Muscle layer of duodenum (tissue), 2 donors: Measurements from ENCODE around the gene SGCB.

Experiments
- H3K27ac ChIP-seq: one replicate; pipeline ENCODE4 v1.7.0; 2013; ENCODE audit warnings: mild to moderate bottlenecking, low read length
- H3K27me3 ChIP-seq: one replicate; pipeline ENCODE4 v1.7.0; 2013; ENCODE audit warnings: low read depth, mild to moderate bottlenecking, control low read depth, low read length
- H3K36me3 ChIP-seq, 2 donors: one replicate each; pipeline ENCODE4 v1.7.0; 2013; ENCODE audit warnings: low read length in 2 of 2, control low read depth in 1 of 2, mild to moderate bottlenecking in 1 of 2; ENCODE audit not compliant: insufficient read depth in 2 of 2, control insufficient read depth in 1 of 2
- H3K4me1 ChIP-seq, 2 donors: one replicate each; pipeline ENCODE4 v1.7.0; 2013; ENCODE audit warnings: low read length in 2 of 2, mild to moderate bottlenecking in 2 of 2, control low read depth in 1 of 2, moderate library complexity in 1 of 2; ENCODE audit not compliant: insufficient read depth in 2 of 2, control insufficient read depth in 1 of 2
- H3K4me3 ChIP-seq, 2 donors: one replicate each; pipeline ENCODE4 v1.7.0; 2013; ENCODE audit warnings: low read length in 2 of 2, low read depth in 1 of 2, mild to moderate bottlenecking in 1 of 2
- H3K9me3 ChIP-seq, 2 donors: one replicate each; pipeline ENCODE4 v1.7.0; 2013; ENCODE audit warnings: low read length in 2 of 2, control low read depth in 1 of 2, mild to moderate bottlenecking in 1 of 2; ENCODE audit not compliant: control insufficient read depth in 1 of 2
- donor health status: healthy.

SGCB gene

DNA sequence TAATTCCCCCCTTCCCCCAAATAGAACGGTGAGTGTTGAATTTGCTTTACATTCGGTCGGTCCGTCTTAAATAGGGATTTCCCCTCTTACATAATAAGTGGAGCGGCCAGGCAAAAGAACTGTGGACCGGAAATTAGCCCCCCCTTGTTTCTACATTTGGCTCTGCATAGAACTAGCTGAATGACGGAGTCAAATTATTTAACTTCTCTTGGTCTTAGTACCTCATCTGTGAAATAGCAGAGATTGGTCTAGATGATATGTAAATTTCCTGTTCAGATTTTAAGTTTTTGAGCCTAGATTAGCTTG, 14.3 kb upstream of the SGCB start:
- Histone ChIP-seq H3K27ac (peak overlapping the region; percentile 53), H3K4me3 (peak overlapping the region; percentile 74 to 84), H3K4me1 (peaks cover 0 to 3% of the 10 kb centered on the region in 2 donors), H3K36me3 (no peaks in the 10 kb centered on the region), H3K9me3 (no peaks in the 10 kb centered on the region), H3K27me3 (no peaks in the 10 kb centered on the region)

DNA sequence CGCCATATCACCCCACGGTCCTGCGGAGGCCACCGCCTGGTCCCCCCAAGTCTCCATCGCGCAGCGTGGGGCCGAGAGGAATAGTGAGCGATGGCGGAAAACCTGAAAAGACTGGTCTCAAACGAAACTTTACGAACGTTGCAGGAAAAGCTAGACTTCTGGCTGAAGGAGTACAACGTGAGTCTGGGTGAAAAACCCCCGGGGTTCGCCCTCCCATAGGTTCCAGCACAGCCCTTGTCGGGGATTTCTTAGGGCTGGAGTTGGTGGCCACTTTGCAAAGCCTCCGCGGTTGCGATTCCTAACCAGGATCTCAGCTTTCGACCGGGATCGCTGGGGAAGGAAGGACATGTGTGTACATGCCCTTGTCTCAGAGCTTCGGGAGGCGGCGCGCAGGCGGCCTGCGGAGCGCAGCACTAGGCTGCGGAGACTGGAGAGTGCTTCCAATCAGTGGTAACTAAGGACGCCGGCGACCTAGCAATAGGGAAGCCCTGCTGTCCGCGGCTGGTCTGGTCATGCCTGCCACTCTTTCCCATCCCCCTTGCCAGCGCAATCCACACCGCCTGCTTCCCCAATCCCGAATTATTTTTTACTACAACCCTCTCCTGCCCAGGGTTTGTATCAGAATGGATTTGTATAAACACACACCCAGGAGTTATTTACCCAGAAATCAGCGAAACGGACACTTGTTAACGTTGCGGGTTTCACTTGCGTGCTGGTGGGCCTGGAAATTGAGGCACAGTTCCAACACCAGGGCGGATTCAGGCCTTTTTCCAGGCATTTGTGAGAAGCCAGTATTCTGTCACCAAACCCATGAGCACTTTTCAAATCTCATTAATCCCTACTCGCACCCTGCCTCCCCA, 13.7 kb upstream of the SGCB start:
- Histone ChIP-seq H3K36me3 (no peaks in the 10 kb centered on the region), H3K27me3 (no peaks in the 10 kb centered on the region), H3K27ac (peak overlapping the region; percentile 53), H3K4me3 (peak overlapping the region; percentile 74 to 84), H3K9me3 (no peaks in the 10 kb centered on the region), H3K4me1 (peaks cover 0 to 3% of the 10 kb centered on the region in 2 donors)

DNA sequence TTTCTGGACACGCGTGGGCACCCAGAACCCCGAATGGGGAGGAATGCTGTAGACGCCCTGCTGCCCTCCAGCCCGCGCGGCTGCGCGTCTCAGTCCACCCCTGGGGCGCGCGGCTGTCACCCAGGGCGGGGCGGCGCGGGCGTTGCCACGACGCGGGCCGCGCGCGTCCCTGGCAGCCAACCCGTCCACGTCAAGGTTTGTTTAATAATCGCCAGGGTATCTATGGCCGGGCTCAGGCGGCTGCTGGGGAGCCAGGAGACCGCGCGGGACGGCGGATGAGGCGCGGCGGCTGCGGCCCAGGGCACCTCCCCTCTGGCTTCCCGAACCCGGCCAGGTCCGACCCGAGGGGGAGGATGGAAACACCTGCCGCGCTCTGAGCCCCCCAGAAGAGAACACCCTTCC, 13.1 kb upstream of the SGCB start, which contains the start of gene SPATA18:
SPATA18 (plus strand) TSS at position 92 of the 402 bp plus-strand sequence. CDS start 401 bp downstream, outside the sequence.
- Histone ChIP-seq H3K27ac (peak within 1 kb of the TSS; percentile 53), H3K9me3 (no peaks in the 10 kb centered on the region), H3K4me1 (peaks cover 0 to 3% of the 10 kb centered on the region in 2 donors), H3K27me3 (no peaks in the 10 kb centered on the region), H3K36me3 (no peaks in the 10 kb centered on the region), H3K4me3 (peak within 1 kb of the TSS; percentile 74 to 84)

DNA sequence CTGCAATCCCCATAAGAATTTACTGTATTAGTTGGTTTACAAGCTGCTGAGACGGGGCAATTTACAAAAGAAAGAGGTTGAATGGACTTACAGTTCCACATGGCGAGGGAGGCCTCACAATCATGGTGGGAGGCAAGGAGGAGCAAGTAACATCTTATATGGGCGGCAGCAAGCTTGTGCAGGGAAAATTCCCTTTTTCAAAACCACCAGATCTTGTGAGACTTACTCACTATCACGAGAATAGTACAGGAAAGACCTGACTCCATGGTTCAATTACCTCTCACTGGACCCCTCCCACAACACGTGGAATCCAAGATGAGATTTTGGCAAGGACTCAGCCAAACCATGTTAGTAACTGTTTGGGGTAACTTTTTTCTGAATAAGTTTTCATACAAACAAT, 11.2 kb upstream of the SGCB start:
- H3K36me3 ChIP-seq, result no peaks in the 10 kb centered on the region
- H3K9me3 ChIP-seq, result no peaks in the 10 kb centered on the region
- no peaks in the 10 kb centered on the region for H3K27me3 ChIP-seq
- peaks cover 0 to 3% of the 10 kb centered on the region in 2 donors for H3K4me1 ChIP-seq
- no peak overlapping the region for H3K4me3 ChIP-seq
- H3K27ac ChIP-seq, result no peak overlapping the region

DNA sequence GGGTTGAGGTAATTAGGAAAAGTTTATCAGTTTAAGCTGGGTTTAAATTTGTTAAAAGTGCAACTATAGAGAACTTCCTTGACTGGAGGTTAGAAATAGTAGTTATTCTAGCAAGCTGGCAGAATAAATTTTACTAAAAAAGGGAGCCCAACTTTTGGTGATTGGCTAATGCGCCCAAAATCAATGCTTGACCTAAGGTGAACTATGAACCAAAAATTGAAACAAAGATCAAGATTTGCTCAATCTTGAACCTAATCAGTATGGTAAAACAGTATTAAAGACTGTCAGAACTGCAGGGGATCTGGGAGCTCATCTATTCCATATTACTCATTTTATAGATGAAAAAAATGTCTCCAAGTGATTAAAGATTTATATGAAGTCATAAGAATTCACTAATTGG, 6.9 kb upstream of the SGCB start:
- H3K4me1 ChIP-seq, result no peaks in the 10 kb centered on the region
- no peak overlapping the region for H3K4me3 ChIP-seq
- no peaks in the 10 kb centered on the region for H3K36me3 ChIP-seq
- no peaks in the 10 kb centered on the region for H3K9me3 ChIP-seq
- no peaks in the 10 kb centered on the region for H3K27me3 ChIP-seq
- H3K27ac ChIP-seq, result no peak overlapping the region

DNA sequence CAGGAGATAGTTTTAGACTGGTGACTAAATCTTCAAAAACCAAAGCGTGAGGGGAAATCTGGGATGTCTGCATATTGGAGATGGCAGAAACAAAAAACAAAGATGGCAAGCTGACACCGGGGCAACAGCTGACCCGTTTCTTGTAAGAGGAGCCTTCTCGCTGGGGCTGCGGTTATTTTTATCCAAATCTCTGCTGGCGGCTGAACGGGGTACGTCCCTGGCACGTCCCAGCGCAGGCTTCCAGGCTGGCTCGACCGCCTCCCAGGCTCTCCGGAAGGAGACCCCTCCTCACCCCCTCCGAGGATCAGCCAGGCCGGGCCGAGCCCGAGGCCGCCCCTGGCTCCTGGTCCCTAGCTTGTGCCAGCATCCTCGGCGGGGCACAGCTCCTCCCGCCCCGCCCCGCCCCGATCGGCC, 403 bp downstream of the SGCB start:
- Histone ChIP-seq H3K27ac (peak overlapping the region; percentile 18), H3K4me3 (peak overlapping the region; percentile 70 to 87), H3K36me3 (no peaks in the 10 kb centered on the region), H3K9me3 (no peaks in the 10 kb centered on the region), H3K27me3 (no peaks in the 10 kb centered on the region), H3K4me1 (peaks cover 10% of the 10 kb centered on the region in 2 donors)

DNA sequence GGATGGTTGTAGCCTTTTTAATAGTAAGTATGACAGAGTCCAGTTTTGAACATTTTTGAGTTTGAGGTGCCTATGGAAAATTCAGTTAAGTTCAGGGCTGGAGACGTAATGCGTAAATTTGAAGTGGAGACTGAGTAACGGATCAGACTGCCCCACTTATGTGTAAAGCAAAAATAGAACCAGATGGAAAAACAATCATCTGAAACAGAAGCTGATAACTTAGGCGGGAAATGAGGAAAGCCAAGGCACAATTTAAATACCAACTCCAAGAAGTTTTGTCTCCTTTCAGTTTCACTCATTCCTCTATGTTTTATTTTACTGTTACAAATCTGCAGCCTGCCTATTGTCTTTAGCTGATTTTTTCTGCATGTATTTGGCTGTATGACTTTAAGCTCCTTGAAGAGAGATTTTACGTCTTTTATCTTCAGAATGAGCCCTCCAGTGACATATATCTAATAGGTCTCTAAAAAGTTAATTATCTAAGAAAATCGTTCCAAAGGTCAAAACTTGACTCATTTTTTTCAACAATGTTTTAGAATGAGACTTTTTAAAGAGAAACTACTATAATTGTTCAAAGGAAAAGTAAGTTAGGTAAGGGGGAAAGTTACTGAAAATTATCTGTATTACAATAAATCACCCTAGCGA, 1.1 kb downstream of the SGCB start:
- H3K36me3 ChIP-seq, result no peaks in the 10 kb centered on the region
- no peaks in the 10 kb centered on the region for H3K27me3 ChIP-seq
- H3K4me3 ChIP-seq, result peak overlapping the region; percentile 70 to 87
- no peaks in the 10 kb centered on the region for H3K9me3 ChIP-seq
- peaks cover 10% of the 10 kb centered on the region in 2 donors for H3K4me1 ChIP-seq
- peak overlapping the region; percentile 18 for H3K27ac ChIP-seq

DNA sequence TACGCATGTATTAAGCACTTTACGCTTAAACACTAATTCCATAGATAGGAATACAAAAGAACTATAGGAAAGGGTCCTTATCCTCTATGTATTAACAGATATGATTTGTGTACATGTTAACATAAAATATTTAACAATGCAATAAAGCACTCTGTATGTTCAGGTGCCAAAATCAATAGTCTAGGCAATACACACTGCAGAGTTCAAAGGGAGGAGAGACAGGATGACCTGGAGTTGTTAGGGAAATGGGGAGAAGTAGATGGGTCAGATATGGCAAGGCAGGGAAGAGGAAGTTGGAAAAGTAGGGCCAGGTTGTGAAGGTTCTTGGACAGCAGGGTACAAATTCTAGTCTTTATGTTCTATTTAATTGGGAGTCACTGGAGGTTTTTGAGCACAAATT, 2.9 kb downstream of the SGCB start:
- no peak overlapping the region for H3K27ac ChIP-seq
- H3K36me3 ChIP-seq, result peaks cover 0 to 6% of the 10 kb centered on the region in 2 donors
- no peaks in the 10 kb centered on the region for H3K27me3 ChIP-seq
- peaks cover 10% of the 10 kb centered on the region in 2 donors for H3K4me1 ChIP-seq
- no peaks in the 10 kb centered on the region for H3K9me3 ChIP-seq
- H3K4me3 ChIP-seq, result no peak overlapping the region

DNA sequence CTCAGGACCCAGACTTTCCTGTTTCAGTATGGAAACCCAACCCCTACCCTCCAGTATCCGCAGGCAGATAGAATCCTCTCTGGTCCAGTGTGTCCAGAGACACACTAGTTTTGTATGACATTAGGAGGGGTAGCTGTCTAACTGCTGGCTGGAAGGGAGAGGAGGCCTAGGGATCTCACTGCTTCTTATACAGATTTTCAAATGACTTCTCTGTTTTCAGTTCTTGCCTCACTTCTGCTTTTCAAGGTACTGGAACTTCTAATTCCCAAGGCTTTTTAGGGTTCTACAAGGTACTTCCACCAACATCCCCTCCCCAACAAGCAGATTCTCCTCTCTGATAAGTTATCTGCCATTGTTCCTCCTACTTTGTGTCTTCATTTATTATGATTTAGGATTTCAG, 6.1 kb downstream of the SGCB start:
- Histone ChIP-seq H3K4me3 (no peak overlapping the region), H3K9me3 (no peaks in the 10 kb centered on the region), H3K27ac (no peak overlapping the region), H3K27me3 (no peaks in the 10 kb centered on the region), H3K36me3 (peaks cover 17% of the 10 kb centered on the region in 2 donors), H3K4me1 (peaks cover 8 to 10% of the 10 kb centered on the region in 2 donors)

DNA sequence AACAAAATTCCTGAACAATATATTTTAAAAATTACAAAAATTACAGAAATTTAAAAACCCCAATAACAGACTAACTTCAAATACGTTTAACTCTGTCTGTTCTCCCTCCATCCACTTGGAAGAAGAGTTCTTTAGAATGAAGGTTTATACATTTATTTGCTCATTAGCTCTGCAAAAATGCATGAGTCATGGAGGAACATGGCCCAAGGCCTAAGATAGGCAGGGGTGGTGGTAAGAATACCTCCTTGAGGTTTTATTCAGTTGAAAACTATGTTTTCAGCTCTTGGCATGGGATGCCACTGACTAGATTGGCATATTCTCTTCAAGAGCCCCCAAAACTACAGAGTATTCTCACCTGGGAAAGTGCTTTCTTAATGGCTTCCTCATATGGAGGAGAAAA, 9.1 kb downstream of the SGCB start:
- Histone ChIP-seq H3K9me3 (no peaks in the 10 kb centered on the region), H3K27ac (no peak overlapping the region), H3K27me3 (no peaks in the 10 kb centered on the region), H3K36me3 (peaks cover 19 to 24% of the 10 kb centered on the region in 2 donors), H3K4me3 (no peak overlapping the region), H3K4me1 (no peaks in the 10 kb centered on the region)

DNA sequence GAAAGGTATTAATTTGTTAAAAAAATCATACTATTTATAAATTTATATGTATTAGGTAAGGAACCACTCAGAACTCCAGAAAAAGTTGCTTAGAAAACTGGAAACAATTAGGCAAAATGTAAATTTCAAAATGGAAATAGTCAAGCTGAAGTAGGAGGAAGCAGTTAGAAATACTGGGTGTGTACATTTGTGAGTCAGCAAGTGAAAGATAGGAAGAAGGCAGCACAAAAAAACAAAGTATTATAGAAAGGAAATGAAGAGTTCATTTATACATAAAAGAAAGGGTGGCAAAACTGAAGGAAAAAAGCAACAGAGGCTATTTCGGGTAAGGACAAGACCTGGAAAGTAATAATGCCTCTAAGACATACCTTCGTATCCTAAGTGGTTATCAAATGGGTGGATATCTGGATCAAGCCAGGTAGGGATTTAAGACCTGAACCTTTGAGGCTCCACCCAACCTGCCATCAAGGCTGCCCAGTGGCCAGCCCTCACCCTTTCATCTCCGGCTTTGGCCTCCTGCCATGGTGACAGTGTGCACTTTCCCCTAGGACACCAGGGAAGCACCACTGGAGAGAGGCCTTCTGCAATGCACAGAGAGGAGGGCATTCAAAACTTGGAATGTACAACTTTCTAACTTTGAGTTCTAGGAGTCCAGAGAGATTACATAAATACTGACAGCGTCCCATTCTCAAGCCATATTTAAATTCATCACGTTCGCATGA, 18.0 kb downstream of the SGCB start, which contains the start of gene LRRC66:
LRRC66 (minus strand) TSS at position 428 of the 722 bp plus-strand sequence. CDS start 2,750 bp downstream, outside the sequence.
- H3K4me3 ChIP-seq, result no peak within 1 kb of the TSS
- no peaks in the 10 kb centered on the region for H3K4me1 ChIP-seq
- no peaks in the 10 kb centered on the region for H3K27me3 ChIP-seq
- H3K36me3 ChIP-seq, result peaks cover 9 to 23% of the 10 kb centered on the region in 2 donors
- peak within 1 kb of the TSS; percentile 67 for H3K27ac ChIP-seq
- no peaks in the 10 kb centered on the region for H3K9me3 ChIP-seq
